GM11168 (cell line): ENCODE measurements around the gene TMEM11.
"Not testable (repeated sequence)": the region's sequence is repeated elsewhere in the genome, so short reads cannot be mapped to it uniquely, and the experiment has no call there.

Experiments used
- in situ Hi-C: fragments of 300-500 bp; cut with MboI; formaldehyde crosslinking; loops from one replicate; pipeline ENCODE4 v1.12.0; 2022; ENCODE audit warnings: low sequenced_read_pairs; ENCODE audit not compliant: unreplicated experiment

TMEM11 gene

DNA sequence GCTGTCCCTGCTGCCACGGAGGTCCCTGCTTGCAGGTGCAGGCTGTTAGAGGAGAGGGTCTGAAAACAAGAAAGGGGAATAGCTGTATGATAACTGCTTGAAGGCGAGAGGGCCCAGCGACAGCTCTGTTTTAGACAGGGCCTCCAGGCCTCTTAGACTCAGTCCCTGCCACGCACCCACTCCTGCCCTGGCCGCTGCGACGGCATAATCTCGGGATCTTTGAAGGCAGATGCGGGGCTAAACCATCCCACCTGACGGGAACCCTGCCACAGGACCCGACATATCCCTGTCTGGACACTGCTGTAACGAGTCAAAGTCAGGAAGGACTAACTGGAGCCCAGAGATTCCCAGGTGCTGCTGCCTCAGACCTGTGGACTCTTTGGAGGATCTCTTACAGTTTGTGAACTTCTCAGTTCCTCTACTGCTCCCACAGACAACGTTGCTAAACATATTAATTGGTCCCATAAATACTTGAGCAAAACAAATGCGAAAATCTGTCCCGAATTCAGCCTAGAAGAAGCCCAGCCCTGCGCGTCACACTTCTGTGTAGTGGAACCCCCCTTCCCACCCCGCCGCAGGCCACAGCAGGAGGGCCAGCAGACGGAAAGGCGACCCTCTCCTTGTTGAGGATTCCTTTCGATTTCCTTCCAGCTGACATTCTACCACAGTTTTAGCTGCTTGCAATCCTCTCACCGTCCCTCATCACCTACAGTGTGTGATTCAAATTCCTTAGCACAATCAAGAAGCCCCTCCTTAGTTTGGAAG, 998 bp upstream of the TMEM11 start:
- in situ Hi-C loops: no loop called here

DNA sequence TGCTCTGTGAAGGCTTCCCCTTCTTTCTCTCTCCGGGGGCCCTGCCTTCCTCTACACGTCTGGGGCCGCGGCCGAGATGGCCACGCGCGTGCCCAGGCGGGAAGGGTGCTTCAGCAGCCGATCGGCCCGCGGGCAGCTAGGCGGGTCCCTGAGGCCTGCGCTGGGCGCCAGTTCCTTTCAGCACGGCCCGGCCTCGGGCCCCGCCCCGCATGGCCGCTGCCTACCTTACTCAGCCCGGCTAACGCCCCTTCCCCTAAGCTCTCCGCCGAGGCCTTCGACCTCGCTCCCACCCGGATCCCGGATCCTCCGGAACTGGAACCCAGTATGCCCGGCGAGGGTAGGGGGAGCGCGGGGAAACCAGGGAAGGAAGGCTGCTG, 335 bp downstream of the TMEM11 start:
- in situ Hi-C loops: no loop called here

DNA sequence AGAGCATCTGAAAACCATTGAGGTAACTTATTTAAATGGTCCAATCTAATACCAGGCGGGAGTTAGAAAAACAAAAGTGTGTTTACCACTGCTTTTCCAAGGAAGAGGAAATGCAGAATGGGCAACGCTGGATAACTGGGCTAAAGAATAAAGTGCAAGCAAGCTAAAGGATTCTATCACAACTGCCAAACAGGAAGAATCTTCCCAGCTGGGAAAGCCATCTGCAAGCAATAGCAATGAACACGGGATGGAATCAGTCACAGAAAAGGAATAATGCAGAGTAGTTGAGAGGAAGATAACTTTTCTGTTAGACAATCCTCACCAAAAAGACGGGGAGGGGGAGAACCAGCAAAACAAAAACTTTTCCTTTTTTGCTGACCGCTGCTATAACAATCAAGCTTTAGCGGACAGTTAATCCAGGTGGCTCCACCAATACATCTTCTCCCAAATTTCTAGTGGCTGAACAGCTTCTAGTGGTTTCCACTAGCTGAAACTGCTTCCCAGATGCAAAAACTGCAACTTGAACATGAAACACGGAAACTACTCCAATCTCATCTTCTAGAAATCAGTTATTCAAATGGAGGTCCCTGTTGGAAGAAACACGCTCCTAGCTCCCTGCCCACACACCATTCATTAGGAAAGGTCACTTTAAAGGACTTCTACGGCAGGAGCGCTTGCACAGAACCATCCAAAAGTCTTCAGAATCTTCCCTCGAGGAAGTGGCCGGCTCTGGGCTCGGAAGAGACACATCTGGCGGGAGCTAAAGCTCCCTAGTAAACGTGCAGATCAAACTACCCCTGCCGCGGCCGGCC, 929 bp downstream of the TMEM11 start:
- in situ Hi-C loops: no loop called here

DNA sequence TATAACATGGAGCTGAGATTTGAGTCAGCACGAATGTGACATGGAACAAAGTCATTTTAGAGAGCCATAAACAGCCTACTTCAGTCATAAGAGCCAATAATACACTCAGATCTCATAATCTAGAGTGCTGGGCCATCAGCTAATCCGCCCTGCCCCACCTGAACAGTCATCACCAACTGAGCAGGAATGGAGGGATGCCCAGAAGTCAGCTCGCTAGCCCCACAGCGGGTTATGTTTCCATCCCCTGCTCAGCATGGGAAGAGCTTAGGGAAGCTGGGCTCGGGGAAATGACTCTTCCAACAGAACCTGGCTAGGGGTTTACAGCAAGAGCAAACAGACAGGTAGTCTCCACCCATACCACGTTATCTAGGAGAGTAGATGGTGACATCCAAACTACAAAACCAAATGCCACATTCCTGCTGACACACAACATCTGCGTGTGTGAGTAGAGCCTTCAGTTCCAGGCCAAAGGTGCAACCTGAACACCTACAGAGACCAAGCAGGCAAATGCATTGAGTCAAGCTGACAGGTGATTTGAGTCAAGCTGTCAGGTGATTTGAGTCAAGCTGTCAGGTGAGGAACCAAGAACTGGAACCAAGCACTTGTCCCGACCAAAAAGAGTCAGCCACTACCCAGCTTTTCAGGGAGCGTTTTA, 2.0 kb downstream of the TMEM11 start:
- in situ Hi-C loops: no loop called here

DNA sequence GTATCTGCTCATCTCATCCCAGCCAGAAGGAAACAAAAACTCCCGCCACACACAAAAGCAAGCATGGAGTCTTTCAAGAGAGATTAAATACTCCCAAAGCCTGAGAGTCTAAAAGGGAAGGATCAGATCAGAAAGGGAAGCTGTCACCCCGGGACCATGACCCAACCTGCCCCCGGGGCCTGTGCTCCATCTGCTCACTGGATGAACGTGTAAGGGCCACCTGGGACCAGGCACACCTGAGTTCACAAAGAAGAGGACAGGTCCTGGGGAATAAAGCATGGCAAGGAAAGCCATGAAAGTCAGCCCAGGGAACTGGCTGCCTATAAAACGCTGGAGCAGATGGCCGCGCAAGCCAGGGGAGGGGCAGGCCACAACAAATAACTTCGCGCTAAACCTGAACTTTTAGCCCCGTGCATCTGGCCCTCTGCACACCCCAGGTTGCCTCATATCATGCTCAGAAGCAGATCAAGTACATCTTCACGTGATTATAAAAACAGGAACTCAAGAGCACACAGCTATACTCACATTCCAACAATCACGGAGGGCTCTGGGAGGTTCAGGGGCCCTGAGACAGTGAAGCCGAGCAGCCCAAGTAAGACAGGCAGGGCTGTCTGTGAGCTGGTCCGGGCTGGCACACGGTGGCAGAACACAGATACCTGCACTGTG, 3.4 kb downstream of the TMEM11 start:
- in situ Hi-C loops: no loop called here

DNA sequence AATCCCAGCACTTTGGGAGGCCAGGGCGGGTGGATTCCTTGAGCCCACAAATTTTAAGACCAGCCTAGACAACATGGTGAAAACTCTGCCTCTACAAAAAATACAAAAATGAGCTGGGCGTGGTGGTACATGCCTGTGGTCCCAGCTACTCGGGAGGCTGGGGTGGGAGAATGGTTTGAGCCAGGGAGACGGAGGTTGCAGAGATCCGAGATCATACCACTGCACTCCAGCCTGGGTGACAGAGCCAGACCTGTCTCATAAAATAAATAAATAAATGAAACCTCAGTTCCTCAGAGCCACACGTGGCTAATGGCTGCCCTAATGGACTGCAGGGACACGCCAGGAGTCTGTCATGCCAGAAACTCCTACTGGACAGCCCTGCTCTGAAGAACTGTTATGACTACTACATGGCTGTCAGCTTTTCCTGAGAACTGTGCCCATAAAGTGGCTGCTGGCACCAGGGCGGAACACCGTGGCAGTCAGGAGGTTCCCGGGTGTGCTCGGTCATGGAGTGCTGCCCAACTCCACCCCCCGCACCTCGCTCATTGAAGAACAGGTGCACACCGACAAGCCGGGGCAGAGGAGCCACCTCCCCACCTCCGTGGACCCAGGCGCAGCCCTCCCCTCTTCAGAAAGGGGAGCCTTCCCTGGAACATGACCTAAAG, 4.3 kb downstream of the TMEM11 start:
- in situ Hi-C loops: no loop called here

DNA sequence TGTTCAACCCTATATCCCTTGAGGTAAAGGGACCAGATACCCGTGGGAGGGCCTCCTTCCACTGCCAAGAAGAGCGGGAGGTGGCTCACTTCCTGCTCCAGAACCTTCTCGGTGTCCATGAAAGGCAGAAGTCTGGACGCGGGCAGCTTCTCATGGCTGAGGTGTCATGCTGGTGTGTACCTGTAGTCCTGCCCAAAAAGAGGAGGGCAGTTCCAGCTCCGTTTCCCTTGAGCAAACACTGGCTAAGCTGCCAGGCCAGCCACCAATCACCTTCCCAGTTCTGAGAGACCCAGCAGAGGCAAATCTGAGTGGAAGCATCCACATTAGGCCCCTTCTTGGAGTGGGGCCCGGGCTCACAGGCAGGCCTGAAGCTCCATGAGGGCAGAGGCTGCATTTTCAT, 5.6 kb downstream of the TMEM11 start:
- in situ Hi-C loops: no loop called here

DNA sequence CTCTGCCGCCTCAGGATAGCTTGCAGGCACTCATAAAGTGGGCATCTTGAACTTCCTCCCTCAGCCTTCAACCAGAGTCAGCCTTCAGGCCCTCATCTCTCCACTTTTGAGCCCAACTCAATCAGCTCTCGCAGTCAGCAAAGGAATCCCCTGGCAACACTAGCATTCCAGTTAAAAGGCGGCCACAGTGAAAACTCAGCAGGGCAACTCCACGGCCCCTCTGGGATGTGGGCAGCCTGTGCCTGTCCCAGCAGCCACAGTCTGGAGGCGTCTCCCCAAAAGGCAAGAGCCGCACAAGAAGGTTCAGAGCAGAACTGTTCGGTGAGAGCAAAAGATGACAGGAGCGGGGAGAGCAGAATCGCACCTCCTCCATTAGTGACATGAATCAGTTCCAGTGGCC, 9.0 kb downstream of the TMEM11 start:
- in situ Hi-C loops: no loop called here

DNA sequence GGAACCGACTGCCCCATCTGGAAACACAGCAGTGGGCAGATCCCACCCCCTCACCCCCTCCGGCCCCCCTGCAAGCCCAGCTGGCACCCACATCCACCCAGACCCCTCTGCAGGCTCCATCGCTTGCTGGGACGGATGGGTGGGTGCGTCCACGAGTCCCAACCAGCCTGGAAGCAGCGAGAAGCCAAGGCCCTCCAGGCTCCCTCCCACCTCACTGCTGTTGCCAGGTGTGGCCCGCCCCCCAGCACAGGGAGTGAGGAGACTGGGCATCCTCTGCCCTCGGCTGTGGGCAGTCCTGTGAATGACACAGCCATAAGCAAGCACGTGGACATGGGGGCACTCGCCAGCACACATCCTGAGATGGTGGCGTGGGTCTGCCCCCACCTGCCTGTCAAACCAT, 11.4 kb downstream of the TMEM11 start:
- in situ Hi-C loops: no loop called here

DNA sequence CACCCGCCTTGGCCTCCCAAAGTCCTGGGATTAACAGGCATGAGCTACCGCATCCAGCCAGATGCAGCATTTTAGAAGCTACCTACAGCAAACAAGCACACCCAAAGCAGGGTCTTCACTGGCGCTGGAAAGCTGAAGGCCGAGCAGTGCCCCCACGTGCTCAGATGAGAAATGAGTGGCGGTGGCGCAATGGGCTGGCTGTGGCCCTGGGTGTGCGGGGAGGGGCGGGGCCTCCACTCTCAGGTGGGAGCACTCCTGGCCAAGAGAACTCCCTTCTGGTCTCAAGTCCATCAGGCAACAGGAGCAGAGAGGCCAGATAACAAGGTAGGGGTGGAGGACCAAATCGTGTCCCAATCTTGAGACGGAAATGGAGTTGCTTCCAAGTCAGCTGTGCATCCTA, 12.1 kb downstream of the TMEM11 start:
- in situ Hi-C loops: no loop called here

DNA sequence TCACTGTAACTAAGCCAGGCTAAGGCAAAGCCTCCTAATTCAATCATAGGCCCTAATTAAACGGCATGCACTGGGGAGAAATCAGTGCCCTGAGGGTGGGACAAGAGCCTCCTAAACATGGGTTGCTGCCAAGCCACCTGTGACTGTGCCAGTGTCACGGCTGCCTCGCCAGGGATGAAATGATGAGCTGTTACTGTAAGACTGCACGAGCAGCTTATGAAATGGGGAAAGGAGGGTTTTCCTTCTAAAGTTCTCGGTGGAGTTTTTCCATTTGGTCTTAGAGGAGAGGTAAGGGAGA, 12.7 kb downstream of the TMEM11 start:
- in situ Hi-C loops: no loop called here

DNA sequence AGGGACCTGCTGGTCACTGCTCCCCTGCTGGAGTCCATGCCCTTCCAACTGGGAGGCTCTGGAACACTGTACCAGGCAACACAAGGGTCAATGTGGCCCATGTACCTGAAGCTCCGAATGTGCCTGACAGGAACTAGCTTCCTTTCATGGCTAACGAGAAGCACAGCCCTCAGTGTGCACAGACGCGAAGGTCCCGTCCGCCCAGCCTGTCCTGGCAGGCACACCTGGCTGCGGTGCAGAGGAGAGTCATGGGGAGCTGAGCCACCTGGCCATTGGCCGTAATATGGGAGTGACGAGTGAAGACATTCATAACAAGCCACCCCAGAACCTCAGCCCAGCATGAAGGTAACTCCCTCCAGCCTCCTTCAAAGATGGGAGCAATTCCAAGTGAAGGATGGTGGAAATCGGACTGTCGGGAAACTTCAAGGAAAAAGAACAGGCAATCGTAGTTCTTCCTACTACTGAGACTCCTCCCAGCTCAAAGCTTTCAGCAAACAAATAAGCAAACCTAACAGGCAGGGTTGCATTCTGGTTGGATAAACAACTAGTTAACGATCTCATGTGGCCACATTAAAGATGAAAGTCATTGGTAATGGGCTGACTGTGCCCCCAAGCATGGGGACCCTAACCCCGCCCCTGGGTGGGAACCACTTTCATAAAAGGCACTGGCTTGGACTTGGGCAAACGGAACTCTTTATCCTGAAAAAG, 13.2 kb downstream of the TMEM11 start:
- in situ Hi-C loops: no loop called here

DNA sequence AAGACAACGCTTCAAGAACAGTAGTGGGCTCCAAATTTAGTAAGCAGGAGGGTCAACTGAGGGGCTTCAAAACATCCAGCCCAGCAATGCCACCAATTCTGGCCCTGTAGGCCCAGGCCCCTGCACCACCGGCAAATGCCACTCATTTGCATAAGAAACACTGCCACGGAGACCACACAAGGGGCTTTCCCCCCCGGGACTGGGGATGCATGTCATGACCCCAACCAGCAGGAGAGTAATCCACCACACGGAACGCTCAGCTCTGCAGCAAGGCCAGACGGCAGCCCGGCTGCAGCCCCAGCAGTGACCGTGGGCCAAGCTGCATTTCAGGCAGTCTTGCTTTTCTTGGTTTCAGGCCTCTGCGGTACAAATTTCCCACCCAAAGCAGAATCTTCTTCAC, 14.1 kb downstream of the TMEM11 start:
- in situ Hi-C loops: no loop called here

DNA sequence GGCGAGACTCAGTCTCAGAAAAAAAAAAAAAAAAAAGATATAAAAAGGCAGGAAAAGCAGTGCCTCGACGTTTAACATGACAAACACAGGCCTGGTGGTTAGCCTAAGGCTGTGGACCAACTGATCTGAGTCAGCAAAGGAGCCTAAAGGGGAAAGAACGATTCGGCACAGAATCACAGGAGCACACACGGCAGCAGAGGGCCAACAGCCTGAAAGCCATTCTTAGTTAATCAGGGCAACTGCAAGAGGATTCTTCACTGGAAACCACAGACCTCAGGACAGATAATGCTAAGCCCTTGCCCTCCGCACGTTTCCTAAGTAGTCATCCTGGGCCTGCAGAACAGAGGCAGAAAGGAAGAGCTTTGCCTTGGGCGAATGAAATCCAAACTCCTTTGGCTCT, 14.7 kb downstream of the TMEM11 start:
- in situ Hi-C loops: no loop called here

DNA sequence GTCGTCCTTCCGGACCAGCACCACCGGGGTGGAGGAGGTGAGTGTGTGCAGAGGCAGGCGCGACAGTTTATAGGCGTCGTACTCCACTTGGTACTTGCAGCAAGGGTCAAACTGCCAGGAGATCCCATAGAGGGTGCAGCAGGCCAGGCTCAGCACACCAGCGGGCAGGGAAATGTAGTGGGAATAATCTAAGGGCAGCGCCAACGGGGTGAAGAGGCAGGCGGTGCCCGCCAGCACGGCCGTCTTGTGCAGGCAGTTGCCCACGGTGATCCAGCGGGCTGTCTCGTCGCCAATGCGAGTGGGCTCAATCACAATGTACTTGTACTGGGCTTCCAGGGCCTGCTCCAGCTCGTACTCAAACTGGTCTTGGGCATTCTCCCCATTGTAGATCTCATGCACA, 15.6 kb downstream of the TMEM11 start:
- in situ Hi-C loops: no loop called here

DNA sequence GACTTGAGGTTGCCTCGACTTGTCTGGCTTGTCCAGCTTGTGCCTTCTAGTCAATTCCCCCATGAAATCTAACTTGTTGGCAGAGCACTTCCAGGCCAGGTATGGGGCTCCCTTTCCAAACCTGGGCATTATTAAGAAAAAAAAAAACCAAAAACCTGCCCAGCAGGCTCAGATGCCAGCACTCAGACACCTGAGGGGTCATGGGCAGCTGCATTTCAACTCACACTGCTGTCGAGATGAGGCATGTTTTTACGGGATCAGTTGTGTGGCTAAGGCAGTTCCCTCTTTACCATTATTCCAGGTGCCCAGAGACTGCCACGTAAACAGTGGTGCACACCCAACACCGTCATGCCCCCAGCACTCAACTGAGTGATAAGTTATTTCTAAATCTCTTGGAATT, 17.8 kb downstream of the TMEM11 start:
- in situ Hi-C loops: no loop called here

DNA sequence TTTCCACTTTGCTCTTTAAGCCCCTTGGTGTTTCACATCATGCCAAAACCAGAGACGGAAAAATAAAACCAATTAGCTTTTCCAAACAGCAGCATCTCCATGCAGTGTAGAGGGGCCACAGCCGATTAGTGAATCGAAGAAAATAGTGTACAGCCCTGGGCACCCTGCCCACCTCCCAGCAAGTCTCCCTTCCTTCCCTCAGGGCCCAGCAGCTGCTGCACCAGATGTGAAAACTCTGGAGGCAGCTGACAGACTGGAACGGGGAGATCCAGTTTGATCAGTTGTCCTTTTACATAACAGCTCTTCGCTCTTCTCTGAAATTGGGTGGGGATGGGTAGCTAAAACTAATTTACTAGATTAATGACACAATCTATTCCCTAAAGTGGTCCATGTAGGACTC, 19.3 kb downstream of the TMEM11 start:
- in situ Hi-C loops: no loop called here

DNA sequence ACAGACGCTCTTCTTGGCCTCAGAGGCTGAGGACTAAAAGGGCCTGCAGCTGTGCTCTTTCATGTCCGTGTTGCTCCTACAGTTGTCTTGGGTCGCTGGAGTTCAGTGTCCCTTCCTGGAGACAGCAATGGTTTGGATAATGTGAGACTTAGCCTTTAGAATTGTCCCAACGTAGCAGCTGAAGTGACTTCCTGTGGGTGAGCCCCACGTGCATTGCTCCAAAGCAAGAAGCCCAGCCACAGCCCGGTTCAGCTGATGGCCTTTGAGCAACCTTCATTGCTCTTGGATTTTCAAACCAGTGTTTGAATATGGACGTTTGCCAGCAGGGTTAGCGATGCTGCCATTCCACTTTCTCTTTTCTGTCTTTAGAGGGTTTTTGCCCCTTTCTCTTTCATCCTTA, 19.7 kb downstream of the TMEM11 start:
- in situ Hi-C loops: no loop called here

DNA sequence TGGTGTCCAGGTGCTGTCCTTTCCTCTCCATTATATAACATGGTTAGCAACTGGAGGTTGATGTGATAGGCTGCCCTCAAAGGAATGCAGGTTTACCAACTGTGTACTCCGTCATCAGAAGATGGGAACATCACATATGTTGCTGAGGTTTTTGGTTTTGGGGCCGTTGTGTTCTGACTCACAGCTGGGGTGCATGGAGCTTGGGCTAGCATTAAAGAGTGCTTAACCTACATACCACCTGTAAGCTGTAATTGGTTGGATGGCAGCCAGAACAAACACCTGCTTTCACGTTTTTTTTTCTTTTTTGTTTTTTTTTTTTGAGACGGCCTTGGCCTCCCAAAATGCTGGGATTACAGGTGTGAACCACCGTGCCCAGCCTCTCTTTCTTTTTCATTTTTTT, 20.9 kb downstream of the TMEM11 start:
- in situ Hi-C loops: no loop called here

DNA sequence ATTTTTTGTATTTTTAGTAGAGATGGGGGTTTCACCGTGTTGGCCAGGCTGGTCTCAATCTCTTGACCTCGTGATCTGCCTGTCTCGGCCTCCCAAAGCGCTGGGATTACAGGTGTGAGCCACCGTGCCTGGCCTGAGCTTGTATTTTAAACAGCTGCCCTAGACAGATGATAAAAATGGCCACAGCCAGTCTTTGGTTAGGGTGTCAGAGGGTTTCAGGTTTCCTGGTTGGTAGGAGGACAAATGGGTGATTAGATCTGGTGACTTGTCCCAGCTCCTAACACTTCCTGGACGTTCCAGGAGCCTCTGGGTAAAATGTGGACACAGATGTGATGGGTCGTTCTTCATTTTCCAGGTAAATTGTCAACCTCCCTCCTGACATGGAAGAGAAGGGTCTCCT, 21.5 kb downstream of the TMEM11 start:
- in situ Hi-C loops: not testable (repeated sequence)
